Lung (tissue), 12 donors: ENCODE measurements around the gene SMARCA4. TPM values are rescaled to one million over a fixed set of nuclear protein-coding genes. Genes with fewer than 3 reads are reported as not detected.
A peak's percentile ranks its signal among the peaks of the same experiment; 100 is the strongest.

Experiments used
- ATAC-seq: fragments of 200-7000 bp; cut with Tn5 transposase; one replicate; pipeline ENCODE4 v1.9.1; 2020; ENCODE audit warnings: moderate number of reproducible peaks; ENCODE audit not compliant: insufficient read depth, low FRiP score
- DNase-seq, 3 donors: peaks; one replicate each; pipeline ENCODE4 v3.0.0-alpha.2; 2013 to 2017
- H3K27ac ChIP-seq, 2 donors: one replicate each; pipeline ENCODE4 v1.5.1; 2013; ENCODE audit warnings: mild to moderate bottlenecking in 2 of 2, moderate library complexity in 2 of 2, control low read depth in 1 of 2, inconsistent platforms in 1 of 2, low read depth in 1 of 2, low read length in 1 of 2
- H3K27me3 ChIP-seq, 3 donors: one replicate each; pipeline ENCODE4 v1.5.1; 2013; ENCODE audit warnings: low read length in 2 of 3; ENCODE audit not compliant: control insufficient read depth in 3 of 3, insufficient read depth in 3 of 3
- H3K36me3 ChIP-seq, 4 donors: one replicate each; pipeline ENCODE4 v1.5.1; 2013; ENCODE audit warnings: low read length in 4 of 4, mild to moderate bottlenecking in 1 of 4, moderate library complexity in 1 of 4; ENCODE audit not compliant: control insufficient read depth in 4 of 4, insufficient read depth in 4 of 4
- H3K4me1 ChIP-seq, 5 donors: one replicate each; pipeline ENCODE4 v1.5.1; 2013; ENCODE audit warnings: low read length in 5 of 5, mild to moderate bottlenecking in 2 of 5, moderate library complexity in 1 of 5; ENCODE audit not compliant: control insufficient read depth in 5 of 5, insufficient read depth in 5 of 5
- H3K4me3 ChIP-seq: one replicate; pipeline ENCODE4 v1.5.1; 2013; ENCODE audit warnings: mild to moderate bottlenecking, control low read depth, moderate library complexity
- H3K9ac ChIP-seq, 2 donors: one replicate each; pipeline ENCODE4 v1.5.1; 2013; ENCODE audit warnings: low read length in 2 of 2, control low read depth in 1 of 2; ENCODE audit not compliant: insufficient read depth in 1 of 2
- H3K9me3 ChIP-seq, 4 donors: one replicate each; pipeline ENCODE4 v1.5.1; 2013; ENCODE audit warnings: low read length in 3 of 4, mild to moderate bottlenecking in 1 of 4, moderate library complexity in 1 of 4; ENCODE audit not compliant: control insufficient read depth in 4 of 4, insufficient read depth in 3 of 4
- WGBS, 2 donors: extraction: QIAGEN DNeasy Blood & Tissue Kit; methylation state at CpG; one replicate each; pipeline ENCODE4 v1.1.7; 2013; 5-methylcytosine and 5-hydroxymethylcytosine counted together
- polyA plus RNA-seq, 2 donors: library from polyadenylated mRNA; stranded (reverse); fragments of 200-250 nt; gene quantifications; one replicate each; pipeline ENCODE4 v1.2.1, GENCODE V29; 2013
- total RNA-seq, 2 donors: library from RNA; depleted of rRNA in 1 of 2; stranded (reverse); fragments of >200 nt in 1 of 2; gene quantifications; one replicate each; pipeline ENCODE4 v1.2.1, GENCODE V29; 2014 to 2021
- TF ChIP-seq, protein P1 (sequence below): IDR thresholded peaks from 2 replicates; pipeline ENCODE4 v1.5.1; 2012; ENCODE audit warnings: mild to moderate bottlenecking; ENCODE audit errors: control extremely low read depth, extremely low read depth
- donor health status: control.
- donor health status: control.
- donor health status: Bipolar disorder and iron deficiency.
- donor health status: healthy.
- donor health status: DM: yes; HTN: yes; CAD: no.

The SMARCA4 gene
- total and polyA plus RNA-seq, 4 donors = 52.3 to 116 (median 91.1) TPM

DNA sequence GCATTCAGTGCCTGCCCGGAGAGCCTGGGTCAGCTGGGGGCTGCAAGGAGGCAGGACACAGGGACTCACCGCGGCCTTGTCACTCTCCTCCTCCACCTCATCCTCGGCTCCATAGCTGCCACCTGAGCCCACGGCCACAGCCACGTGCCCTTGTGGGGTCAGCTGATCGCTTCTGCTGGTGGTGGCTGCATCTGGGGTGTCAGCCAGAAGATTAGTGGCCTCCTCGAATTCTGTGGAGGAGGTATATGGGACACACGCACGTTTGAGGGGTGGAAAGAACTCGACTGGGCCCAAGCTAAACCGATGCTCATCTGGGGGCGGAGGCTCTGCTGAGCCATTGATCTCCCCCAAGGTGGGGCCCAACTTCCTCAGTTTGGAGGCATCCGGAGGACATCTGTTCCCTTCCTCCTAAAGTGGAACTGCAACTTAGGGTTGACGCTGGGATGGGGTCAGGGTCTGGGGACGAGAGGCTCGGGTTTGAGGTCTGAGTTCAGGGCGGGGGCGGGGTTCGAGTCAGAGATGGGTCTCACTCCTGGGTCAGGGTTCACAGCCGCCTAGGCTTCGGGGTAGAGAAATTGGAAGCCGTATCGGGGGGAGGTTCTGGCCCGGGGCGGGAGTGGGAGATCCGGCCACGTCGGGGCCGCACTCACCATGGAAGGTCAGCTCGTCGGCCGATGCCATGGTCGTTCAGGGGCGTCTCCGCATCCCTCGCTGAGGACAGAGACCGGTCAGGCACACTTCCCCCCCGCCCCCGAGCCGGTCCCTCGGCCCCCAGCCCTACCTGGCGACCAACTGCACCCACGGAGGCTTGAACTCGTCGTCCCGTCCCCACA, 32.9 kb upstream of the SMARCA4 start:
- no peak for ATAC-seq
- peaks cover 0 to 23% (median 14%) of the 10 kb centered on the region in 4 donors for H3K36me3 ChIP-seq
- H3K9me3 ChIP-seq = no peaks in the 10 kb centered on the region
- peak overlapping the region; percentile 17 to 88 for H3K27ac ChIP-seq
- DNase-seq = no peak
- H3K9ac ChIP-seq = peak overlapping the region; percentile 28 to 65
- peaks cover 4 to 18% (median 11%) of the 10 kb centered on the region in 5 donors for H3K4me1 ChIP-seq
- TF ChIP-seq, protein P1, sequence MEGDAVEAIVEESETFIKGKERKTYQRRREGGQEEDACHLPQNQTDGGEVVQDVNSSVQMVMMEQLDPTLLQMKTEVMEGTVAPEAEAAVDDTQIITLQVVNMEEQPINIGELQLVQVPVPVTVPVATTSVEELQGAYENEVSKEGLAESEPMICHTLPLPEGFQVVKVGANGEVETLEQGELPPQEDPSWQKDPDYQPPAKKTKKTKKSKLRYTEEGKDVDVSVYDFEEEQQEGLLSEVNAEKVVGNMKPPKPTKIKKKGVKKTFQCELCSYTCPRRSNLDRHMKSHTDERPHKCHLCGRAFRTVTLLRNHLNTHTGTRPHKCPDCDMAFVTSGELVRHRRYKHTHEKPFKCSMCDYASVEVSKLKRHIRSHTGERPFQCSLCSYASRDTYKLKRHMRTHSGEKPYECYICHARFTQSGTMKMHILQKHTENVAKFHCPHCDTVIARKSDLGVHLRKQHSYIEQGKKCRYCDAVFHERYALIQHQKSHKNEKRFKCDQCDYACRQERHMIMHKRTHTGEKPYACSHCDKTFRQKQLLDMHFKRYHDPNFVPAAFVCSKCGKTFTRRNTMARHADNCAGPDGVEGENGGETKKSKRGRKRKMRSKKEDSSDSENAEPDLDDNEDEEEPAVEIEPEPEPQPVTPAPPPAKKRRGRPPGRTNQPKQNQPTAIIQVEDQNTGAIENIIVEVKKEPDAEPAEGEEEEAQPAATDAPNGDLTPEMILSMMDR = no peak
- no peaks in the 10 kb centered on the region for H3K27me3 ChIP-seq
- 8 to 12% methylated on average over 33 to 47 of the region's 47 CpGs for whole genome bisulfite sequencing, 2 donors
- H3K4me3 ChIP-seq = peak overlapping the region; percentile 100

DNA sequence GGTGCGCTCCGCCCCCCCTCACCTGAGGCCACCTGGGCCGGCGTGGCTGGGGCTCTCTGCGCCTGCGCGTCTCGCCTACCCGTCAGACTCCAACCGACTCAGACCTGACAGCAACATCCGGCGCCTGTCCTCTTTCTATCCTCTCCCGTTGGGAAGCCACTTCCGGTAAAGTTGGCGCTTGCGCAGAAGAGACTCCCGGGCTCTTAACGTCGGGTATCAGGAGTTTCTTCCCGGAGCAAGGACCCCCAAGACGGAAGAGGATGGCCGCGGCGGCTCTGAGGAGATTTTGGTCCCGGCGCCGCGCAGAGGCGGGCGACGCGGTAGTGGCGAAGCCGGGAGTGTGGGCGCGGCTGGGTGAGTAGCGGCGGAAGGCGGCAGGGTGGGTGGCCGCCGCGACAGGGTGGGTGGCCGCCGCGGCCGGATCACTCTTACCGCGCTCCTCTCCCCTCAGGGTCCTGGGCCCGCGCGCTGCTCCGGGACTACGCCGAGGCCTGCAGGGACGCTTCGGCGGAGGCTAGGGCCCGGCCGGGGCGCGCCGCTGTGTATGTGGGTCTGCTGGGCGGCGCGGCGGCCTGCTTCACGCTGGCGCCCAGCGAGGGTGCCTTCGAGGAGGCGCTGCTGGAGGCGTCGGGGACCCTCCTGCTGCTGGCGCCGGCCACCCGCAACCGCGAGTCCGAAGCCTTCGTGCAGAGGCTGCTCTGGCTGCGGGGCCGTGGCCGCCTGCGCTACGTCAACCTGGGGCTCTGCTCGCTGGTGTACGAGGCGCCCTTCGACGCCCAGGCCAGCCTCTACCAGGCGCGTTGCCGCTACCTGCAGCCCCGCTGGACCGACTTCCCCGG, 32.0 kb upstream of the SMARCA4 start, which contains the start of the genes TIMM29 and YIPF2:
TSS of gene TIMM29 (plus strand) at position 249 of the 839 bp plus-strand sequence. CDS start at position 261, 12 bp downstream.
TSS of gene YIPF2 (minus strand) at position 77 of the 839 bp plus-strand sequence. CDS start 229 bp downstream, outside the sequence.
- DNase-seq (peak; percentile 98 to 100 (median 99)), ATAC-seq (peak; percentile 90)
- H3K4me3 ChIP-seq = peak within 1 kb of the TSS; percentile 100
- H3K27me3 ChIP-seq = no peaks in the 10 kb centered on the region
- H3K36me3 ChIP-seq = peaks cover 0 to 17% (median 12%) of the 10 kb centered on the region in 4 donors
- WGBS, 2 donors = 0% methylated on average over 63 to 96 of the region's 96 CpGs
- no peaks in the 10 kb centered on the region for H3K9me3 ChIP-seq
- peaks cover 4 to 18% (median 11%) of the 10 kb centered on the region in 5 donors for H3K4me1 ChIP-seq
- TF ChIP-seq, protein P1 = no peak
- H3K9ac ChIP-seq = peak within 1 kb of the TSS; percentile 28 to 65
- peak within 1 kb of the TSS; percentile 82 to 88 for H3K27ac ChIP-seq

DNA sequence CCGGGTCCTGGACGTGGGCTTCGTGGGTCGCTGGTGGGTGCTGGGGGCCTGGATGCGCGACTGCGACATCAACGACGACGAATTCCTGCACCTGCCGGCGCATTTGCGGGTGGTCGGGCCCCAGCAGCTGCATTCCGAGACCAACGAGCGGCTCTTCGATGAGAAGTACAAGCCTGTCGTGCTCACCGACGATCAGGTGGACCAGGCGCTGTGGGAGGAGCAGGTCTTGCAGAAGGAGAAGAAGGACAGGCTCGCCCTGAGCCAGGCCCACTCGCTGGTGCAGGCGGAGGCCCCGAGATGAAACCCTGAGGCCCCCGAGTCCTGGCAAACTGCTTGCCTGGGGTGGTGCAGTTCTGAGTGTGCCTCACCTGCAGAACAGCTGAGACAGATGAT, 31.4 kb upstream of the SMARCA4 start:
- Histone ChIP-seq H3K4me1 (peaks cover 4 to 18% (median 11%) of the 10 kb centered on the region in 5 donors), H3K9me3 (no peaks in the 10 kb centered on the region), H3K9ac (no peak overlapping the region), H3K27ac (peak overlapping the region; percentile 82 to 88), H3K36me3 (peaks cover 0 to 17% (median 6%) of the 10 kb centered on the region in 4 donors), H3K27me3 (no peaks in the 10 kb centered on the region), H3K4me3 (peak overlapping the region; percentile 100)
- TF ChIP-seq, protein P1 = no peak
- 9 to 11% methylated on average over 27 of the region's 27 CpGs for WGBS, 2 donors
- no peak for ATAC-seq
- no peak for DNase-seq
